D721Med (cell line): ENCODE measurements around the gene RFT1.
"Not testable (repeated sequence)": the region's sequence is repeated elsewhere in the genome, so short reads cannot be mapped to it uniquely, and the experiment has no call there.

Experiments
- DNase-seq: peaks from one replicate; pipeline ENCODE4 v3.0.0; 2011; ENCODE audit warnings: low spot score; ENCODE audit not compliant: insufficient read length
- FAIRE-seq: peaks from 2 replicates; lab custom pipeline; 2011; peaks lifted over from hg19 to GRCh38; lab: Jason Lieb, UNC
- TF ChIP-seq, protein P1 (sequence below): IDR thresholded peaks from 2 replicates; pipeline ENCODE4 v1.5.1; 2012; ENCODE audit warnings: mild to moderate bottlenecking, control low read depth; ENCODE audit not compliant: insufficient read depth; ENCODE audit errors: missing control alignments

RFT1 gene

GRCh38 chr3:53151870-53152660 is 21.8 kb upstream of the RFT1 start:
- TF ChIP-seq, protein P1, sequence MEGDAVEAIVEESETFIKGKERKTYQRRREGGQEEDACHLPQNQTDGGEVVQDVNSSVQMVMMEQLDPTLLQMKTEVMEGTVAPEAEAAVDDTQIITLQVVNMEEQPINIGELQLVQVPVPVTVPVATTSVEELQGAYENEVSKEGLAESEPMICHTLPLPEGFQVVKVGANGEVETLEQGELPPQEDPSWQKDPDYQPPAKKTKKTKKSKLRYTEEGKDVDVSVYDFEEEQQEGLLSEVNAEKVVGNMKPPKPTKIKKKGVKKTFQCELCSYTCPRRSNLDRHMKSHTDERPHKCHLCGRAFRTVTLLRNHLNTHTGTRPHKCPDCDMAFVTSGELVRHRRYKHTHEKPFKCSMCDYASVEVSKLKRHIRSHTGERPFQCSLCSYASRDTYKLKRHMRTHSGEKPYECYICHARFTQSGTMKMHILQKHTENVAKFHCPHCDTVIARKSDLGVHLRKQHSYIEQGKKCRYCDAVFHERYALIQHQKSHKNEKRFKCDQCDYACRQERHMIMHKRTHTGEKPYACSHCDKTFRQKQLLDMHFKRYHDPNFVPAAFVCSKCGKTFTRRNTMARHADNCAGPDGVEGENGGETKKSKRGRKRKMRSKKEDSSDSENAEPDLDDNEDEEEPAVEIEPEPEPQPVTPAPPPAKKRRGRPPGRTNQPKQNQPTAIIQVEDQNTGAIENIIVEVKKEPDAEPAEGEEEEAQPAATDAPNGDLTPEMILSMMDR: no peak
- DNase-seq: no peak
- no peak for FAIRE-seq

DNA sequence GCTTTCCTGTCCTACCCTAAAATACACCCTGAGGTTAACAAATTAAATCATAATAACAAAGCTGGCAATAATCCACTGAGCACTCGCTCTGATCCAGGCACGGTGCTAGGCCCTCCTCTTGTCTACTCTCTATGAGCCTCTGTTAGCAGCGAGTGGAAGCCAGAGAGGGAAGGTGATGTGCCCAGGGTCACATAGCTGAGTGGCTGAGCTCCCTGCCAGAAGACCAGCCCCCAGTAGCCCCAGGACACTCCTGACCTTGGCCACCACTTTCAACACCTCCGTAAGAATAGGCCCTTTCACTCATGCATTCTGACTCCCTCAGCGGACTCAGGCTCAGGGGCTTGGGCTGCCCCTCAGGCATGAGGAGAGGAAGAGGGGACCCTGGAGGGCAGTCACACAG is 21.2 kb upstream of the RFT1 start:
- FAIRE-seq: no peak
- DNase-seq: no peak
- TF ChIP-seq, protein P1: no peak

DNA sequence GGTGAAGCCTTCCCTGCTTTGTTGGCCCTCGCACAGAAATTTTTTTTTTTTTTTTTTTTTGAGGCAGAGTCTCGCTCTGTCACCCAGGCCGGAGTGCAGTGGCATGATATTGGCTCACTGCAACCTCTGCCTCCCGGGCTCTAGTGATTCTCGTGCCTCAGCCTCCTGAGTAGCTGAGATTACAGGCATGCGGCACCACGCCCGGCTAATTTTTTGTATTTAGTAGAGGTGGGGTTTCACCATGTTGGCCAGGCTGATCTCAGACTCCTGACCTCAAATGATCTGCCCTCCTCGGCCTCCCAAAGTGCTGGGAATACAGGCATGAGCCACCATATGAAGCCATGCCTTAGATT is 20.8 kb upstream of the RFT1 start:
- FAIRE-seq, DNase-seq: not testable (repeated sequence)

DNA sequence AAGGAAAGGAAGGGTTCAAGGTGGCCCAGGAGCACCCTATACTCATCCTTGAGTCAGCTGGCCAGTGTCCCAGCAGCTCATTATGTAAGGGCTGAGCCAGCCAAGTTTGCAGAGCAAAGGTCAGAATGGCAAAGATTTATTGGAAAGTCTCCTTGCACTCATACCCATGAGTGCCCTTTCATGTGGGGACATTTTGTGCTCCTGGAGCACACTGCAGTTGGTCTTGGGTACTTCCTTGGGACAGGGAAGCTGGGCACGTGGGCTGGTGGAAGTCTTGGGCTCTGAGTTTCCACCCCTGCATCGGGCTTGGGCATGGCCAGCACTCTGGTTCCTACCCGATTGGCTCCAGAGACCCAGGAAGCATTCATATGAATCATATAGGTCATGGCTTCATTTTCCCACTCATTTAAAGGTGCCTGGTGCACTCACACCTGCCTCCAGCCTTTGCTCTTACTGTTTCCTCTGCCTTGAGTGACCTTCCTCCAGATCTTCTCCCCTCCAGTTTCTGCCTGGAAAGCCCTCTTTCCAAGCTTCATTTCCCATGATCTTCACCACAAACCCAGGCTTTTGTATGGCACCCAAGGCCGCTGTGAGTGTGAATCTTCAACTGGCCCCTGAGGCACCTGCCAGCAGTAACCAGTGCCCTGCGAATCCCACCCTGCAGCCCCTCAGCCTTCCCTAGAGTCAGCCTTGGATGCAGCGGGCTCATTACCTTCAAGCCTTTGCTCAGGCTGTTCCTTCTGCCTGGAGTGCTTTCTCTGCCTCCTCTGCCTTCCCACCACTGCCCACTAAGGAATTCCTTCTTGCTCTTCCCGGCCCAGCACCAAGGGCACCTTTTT is 20.2 kb upstream of the RFT1 start:
- DNase-seq: no peak
- TF ChIP-seq, protein P1: no peak
- FAIRE-seq: no peak

GRCh38 chr3:53149699-53150098 is 19.5 kb upstream of the RFT1 start:
- TF ChIP-seq, protein P1: no peak
- no peak for DNase-seq
- FAIRE-seq: no peak

- TF ChIP-seq, protein P1: no peak
- FAIRE-seq (no peak), DNase-seq (no peak)
Observed at GRCh38 chr3:53149006-53149690, 18.9 kb upstream of the RFT1 start.

GRCh38 chr3:53147903-53148400 is 17.7 kb upstream of the RFT1 start:
- no peak for DNase-seq
- TF ChIP-seq, protein P1: no peak
- FAIRE-seq: no peak
